Liver (tissue), 3 donors: ENCODE results near the gene VWF.

Experiments
- ATF3 ChIP-seq: IDR thresholded peaks from 2 replicates; pipeline ENCODE4 v1.6.1; 2016; ENCODE audit warnings: antibody characterized with exemption
- CTCF ChIP-seq: fragments of 150-350 bp; IDR thresholded peaks from 2 replicates; pipeline ENCODE4 v1.5.1; 2017; ENCODE audit warnings: improper control_type of control experiment, low read depth, low read length; ENCODE audit not compliant: missing input control
- EGR1 ChIP-seq, 2 donors: IDR thresholded peaks; 2 replicates each; pipeline ENCODE4 v1.6.1; 2016 to 2018; ENCODE audit warnings: antibody characterized with exemption in 2 of 2, low read depth in 2 of 2
- FOXA1 ChIP-seq: IDR thresholded peaks from 2 replicates; pipeline ENCODE4 v1.6.1; 2016; ENCODE audit warnings: antibody characterized with exemption
- GABPA ChIP-seq, 2 donors: IDR thresholded peaks in 1 of 2; conservative IDR thresholded peaks in 1 of 2; 2 replicates each; pipeline ENCODE4 v1.6.1; 2016; ENCODE audit warnings: antibody characterized with exemption in 2 of 2, mild to moderate bottlenecking in 1 of 2, moderate library complexity in 1 of 2
- JUND ChIP-seq, 2 donors: IDR thresholded peaks; 2 replicates each; pipeline ENCODE4 v1.6.1; 2016; ENCODE audit warnings: antibody characterized with exemption in 2 of 2
- MAX ChIP-seq: IDR thresholded peaks from 2 replicates; pipeline ENCODE4 v1.6.1; 2016; ENCODE audit warnings: antibody characterized with exemption
- TAF1 ChIP-seq: conservative IDR thresholded peaks from 2 replicates; pipeline ENCODE4 v1.6.1; 2016; ENCODE audit warnings: antibody characterized with exemption, mild to moderate bottlenecking
- YY1 ChIP-seq: IDR thresholded peaks from 2 replicates; pipeline ENCODE4 v1.6.1; 2016; ENCODE audit warnings: antibody characterized with exemption, mild to moderate bottlenecking
- ZBTB33 ChIP-seq: IDR thresholded peaks from 2 replicates; pipeline ENCODE4 v1.6.1; 2016; ENCODE audit warnings: antibody characterized with exemption
- donor health status: healthy.
- donor health status: healthy.

GRCh38 chr12:5969156-5969973 lies 155.1 kb downstream of the VWF start:
- TF ChIP-seq MAX (no peak), CTCF (no peak), GABPA (IDR thresholded peaks at IDR 0.05 in 1 of 2, conservative IDR thresholded peaks at IDR 0.05 in 1 of 2) (no peak), TAF1 (no peak), FOXA1 (no peak), JUND (IDR thresholded peaks at IDR 0.05) (no peak), ATF3 (no peak), ZBTB33 (no peak), YY1 (no peak), EGR1 (IDR thresholded peaks at IDR 0.05; ENCODE audit: low read depth in 2 of 2) (no peak)
